Measurements from ENCODE around the gene B3GNT3.

- TF ChIP-seq, protein P1, sequence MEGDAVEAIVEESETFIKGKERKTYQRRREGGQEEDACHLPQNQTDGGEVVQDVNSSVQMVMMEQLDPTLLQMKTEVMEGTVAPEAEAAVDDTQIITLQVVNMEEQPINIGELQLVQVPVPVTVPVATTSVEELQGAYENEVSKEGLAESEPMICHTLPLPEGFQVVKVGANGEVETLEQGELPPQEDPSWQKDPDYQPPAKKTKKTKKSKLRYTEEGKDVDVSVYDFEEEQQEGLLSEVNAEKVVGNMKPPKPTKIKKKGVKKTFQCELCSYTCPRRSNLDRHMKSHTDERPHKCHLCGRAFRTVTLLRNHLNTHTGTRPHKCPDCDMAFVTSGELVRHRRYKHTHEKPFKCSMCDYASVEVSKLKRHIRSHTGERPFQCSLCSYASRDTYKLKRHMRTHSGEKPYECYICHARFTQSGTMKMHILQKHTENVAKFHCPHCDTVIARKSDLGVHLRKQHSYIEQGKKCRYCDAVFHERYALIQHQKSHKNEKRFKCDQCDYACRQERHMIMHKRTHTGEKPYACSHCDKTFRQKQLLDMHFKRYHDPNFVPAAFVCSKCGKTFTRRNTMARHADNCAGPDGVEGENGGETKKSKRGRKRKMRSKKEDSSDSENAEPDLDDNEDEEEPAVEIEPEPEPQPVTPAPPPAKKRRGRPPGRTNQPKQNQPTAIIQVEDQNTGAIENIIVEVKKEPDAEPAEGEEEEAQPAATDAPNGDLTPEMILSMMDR (IDR thresholded peaks at IDR 0.05; ENCODE audit: control extremely low read depth in 1 of 3, insufficient read depth in 1 of 3, low read depth in 1 of 3, low read length in 3 of 3) = no peak
- no peak for TF ChIP-seq RAD21 (IDR thresholded peaks at IDR 0.05 in 1 of 2, conservative IDR thresholded peaks at IDR 0.05 in 1 of 2; ENCODE audit: low read depth in 2 of 2, low read length in 2 of 2)
Measured at GRCh38 chr19:17752865-17753639, 41.9 kb upstream of the B3GNT3 start.
